Mucosa of stomach (tissue), 1 donor: ENCODE measurements around the gene NBEA.

Source experiments
- H3K27me3 ChIP-seq: one replicate; pipeline ENCODE4 v1.7.0; 2013; ENCODE audit warnings: mild to moderate bottlenecking, low read length; ENCODE audit not compliant: control insufficient read depth, insufficient read depth
- H3K36me3 ChIP-seq: one replicate; pipeline ENCODE4 v1.7.0; 2013; ENCODE audit warnings: low read length; ENCODE audit not compliant: control insufficient read depth, insufficient read depth
- H3K4me1 ChIP-seq: one replicate; pipeline ENCODE4 v1.7.0; 2013; ENCODE audit warnings: mild to moderate bottlenecking, low read length; ENCODE audit not compliant: control insufficient read depth, insufficient read depth
- H3K4me3 ChIP-seq: one replicate; pipeline ENCODE4 v1.7.0; 2013; ENCODE audit warnings: low read length
- H3K9ac ChIP-seq: one replicate; pipeline ENCODE4 v1.7.0; 2013; ENCODE audit warnings: mild to moderate bottlenecking, low read length, moderate library complexity
- H3K9me3 ChIP-seq: one replicate; pipeline ENCODE4 v1.7.0; 2013; ENCODE audit warnings: mild to moderate bottlenecking, low read length, moderate library complexity; ENCODE audit not compliant: control insufficient read depth
- donor health status: Pancreatic carcinoma.

Gene NBEA

GRCh38 chr13:35465371-35465770 lies 523.3 kb downstream of the NBEA start:
- Histone ChIP-seq H3K36me3 (no peaks in the 10 kb centered on the region), H3K4me1 (no peaks in the 10 kb centered on the region), H3K9ac (no peak overlapping the region), H3K9me3 (no peaks in the 10 kb centered on the region), H3K27me3 (peaks cover 14% of the 10 kb centered on the region), H3K4me3 (no peak overlapping the region)

DNA sequence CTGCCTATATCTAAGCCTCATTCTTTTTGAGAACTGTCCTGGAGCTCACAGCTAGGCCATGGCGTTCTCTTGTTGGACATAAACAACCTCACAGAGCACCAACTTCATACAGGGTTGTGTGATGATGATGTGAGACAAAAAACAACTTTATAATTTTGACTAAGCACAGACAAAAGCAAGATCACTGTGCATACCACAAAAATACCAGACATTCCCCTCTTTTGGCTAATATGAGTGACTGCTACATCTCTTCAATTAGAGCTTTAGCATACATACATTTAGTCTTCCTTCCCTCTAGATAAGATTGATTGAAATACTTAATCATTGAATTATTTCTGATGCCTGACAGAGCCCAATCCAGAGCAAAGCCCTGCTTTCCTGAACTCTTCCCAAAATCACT lies 526.1 kb downstream of the NBEA start:
- peaks cover 41% of the 10 kb centered on the region for H3K27me3 ChIP-seq
- no peaks in the 10 kb centered on the region for H3K36me3 ChIP-seq

DNA sequence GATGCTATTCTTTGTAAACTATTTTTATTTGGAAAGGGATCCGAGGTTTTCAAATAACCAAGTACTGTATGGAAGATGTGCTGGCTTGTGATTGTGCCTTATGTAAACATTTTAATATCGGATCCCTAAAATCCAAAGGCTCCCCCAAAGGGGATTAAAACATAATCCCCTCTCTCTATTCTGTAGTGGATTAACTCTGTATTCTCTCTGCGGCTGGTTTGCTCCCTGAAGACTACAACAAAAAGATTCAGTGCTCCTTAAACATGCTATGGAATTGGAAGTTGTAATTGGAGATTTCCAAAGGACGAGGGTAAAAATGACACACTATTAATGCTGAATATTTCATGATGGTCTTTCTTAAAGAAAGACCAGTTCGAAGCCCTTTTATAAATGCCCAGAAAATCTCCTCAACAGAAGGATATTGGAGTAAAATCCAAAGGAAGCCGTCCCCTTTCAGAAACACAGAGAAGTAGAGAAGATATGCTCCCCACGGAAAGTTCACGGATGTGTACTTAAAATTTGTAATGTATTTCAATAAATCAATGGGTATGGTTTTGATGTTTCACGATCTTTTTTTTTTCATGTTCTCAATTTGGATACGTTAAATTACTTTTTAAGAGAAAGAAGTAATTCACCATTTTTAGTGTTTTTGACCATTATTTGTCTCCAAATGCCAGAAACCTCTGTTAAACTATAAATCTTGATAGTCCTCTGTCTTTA lies 527.9 kb downstream of the NBEA start:
- Histone ChIP-seq H3K9ac (no peak overlapping the region), H3K4me3 (no peak overlapping the region), H3K36me3 (no peaks in the 10 kb centered on the region)

More for the DNA sequence above, 526.1 kb downstream of the NBEA start:
- H3K4me3 ChIP-seq, result no peak overlapping the region
- H3K9ac ChIP-seq, result no peak overlapping the region
- peaks cover 7% of the 10 kb centered on the region for H3K4me1 ChIP-seq
- no peaks in the 10 kb centered on the region for H3K9me3 ChIP-seq

DNA sequence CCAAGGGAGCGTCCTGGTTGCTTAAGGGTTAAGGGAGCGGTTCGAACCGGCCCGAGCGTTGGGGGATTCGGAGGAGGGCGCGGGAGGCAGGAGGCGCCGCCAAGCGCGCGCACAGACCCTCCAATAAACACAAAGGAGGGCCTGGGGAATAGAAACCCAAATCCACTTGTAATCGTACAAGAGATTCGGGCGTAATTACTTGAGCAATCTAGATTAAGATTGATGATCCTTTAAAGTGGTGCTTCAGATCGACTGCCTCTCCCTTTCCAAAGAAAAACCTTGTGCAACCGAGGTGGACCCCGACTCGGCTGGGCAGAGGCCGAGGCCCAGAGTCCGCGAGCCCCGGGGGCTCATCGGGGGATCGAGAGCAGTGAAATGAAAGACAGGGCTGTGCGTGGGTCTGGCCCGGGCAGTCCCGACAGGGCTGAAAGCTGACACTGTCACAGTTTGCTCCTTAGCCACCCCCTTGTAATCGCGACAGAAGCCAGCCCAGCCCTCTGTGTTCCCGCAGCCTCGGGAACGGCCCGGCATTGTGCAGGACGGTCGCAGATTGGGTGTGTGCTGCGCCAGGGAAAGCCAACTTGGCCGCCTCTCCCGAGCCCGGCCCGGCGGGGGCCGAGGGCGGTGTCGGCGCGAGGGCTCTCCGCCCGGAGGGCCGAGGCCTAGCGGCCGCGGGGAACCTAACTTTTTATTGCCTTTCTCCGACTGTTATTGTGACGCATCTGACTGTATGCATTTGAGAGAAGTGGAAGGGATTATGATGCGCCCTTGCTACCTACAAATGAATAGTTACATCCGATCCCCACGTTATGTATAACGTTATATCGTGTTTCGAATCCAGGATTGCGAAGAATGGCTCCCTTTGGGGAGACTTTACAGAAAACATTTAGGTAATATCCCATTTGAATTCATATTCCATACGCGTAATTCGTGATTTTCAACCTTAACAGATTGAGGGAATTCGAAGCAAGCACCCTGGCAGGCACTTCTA lies 528.9 kb downstream of the NBEA start:
- H3K4me3 ChIP-seq, result no peak overlapping the region
- H3K9ac ChIP-seq, result no peak overlapping the region
- peaks cover 58% of the 10 kb centered on the region for H3K27me3 ChIP-seq
- H3K36me3 ChIP-seq, result no peaks in the 10 kb centered on the region
- no peaks in the 10 kb centered on the region for H3K9me3 ChIP-seq
- H3K4me1 ChIP-seq, result peaks cover 14% of the 10 kb centered on the region

More for the DNA sequence above, 527.9 kb downstream of the NBEA start:
- Histone ChIP-seq H3K4me1 (peaks cover 7% of the 10 kb centered on the region), H3K27me3 (peaks cover 48% of the 10 kb centered on the region), H3K9me3 (no peaks in the 10 kb centered on the region)

- Histone ChIP-seq H3K9me3 (no peaks in the 10 kb centered on the region), H3K36me3 (no peaks in the 10 kb centered on the region), H3K4me3 (no peak overlapping the region), H3K9ac (no peak overlapping the region), H3K4me1 (peaks cover 22% of the 10 kb centered on the region), H3K27me3 (peaks cover 67% of the 10 kb centered on the region)
These were observed 529.7 kb downstream of the NBEA start for GRCh38 chr13:35471706-35472322.

GRCh38 chr13:35472323-35472881 lies 530.3 kb downstream of the NBEA start:
- H3K9ac ChIP-seq, result no peak overlapping the region
- H3K4me1 ChIP-seq, result peaks cover 23% of the 10 kb centered on the region
- no peaks in the 10 kb centered on the region for H3K9me3 ChIP-seq
- H3K36me3 ChIP-seq, result no peaks in the 10 kb centered on the region
- no peak overlapping the region for H3K4me3 ChIP-seq
- peaks cover 73% of the 10 kb centered on the region for H3K27me3 ChIP-seq

- Histone ChIP-seq H3K4me1 (peaks cover 23% of the 10 kb centered on the region), H3K27me3 (peaks cover 81% of the 10 kb centered on the region), H3K36me3 (no peaks in the 10 kb centered on the region), H3K9me3 (no peaks in the 10 kb centered on the region), H3K4me3 (no peak overlapping the region), H3K9ac (no peak overlapping the region)
These were observed 531.2 kb downstream of the NBEA start for GRCh38 chr13:35473206-35473775.

DNA sequence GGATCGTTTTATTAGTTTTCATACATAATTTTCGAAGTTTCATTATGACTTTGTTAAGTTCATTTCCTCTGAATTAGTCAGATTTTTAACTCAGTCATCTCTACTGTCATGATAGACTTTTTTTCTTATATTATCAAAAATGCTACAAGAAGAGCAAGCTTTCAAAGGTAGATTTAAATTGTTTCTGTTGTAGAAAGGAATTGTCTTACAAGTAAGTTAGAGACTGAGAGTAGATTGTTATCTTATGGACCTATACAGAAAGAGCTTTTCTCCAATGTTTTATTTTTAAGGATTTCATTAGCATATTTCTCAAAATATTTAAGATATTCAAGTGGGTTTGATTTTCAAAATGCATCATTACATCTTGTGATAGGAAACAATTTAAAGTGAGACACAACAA lies 531.7 kb downstream of the NBEA start:
- Histone ChIP-seq H3K4me1 (peaks cover 23% of the 10 kb centered on the region), H3K36me3 (no peaks in the 10 kb centered on the region), H3K4me3 (no peak overlapping the region), H3K9me3 (no peaks in the 10 kb centered on the region), H3K9ac (no peak overlapping the region), H3K27me3 (peaks cover 82% of the 10 kb centered on the region)

- Histone ChIP-seq H3K4me3 (no peak overlapping the region), H3K9ac (no peak overlapping the region)
These were observed 532.6 kb downstream of the NBEA start for GRCh38 chr13:35474496-35475211.

DNA sequence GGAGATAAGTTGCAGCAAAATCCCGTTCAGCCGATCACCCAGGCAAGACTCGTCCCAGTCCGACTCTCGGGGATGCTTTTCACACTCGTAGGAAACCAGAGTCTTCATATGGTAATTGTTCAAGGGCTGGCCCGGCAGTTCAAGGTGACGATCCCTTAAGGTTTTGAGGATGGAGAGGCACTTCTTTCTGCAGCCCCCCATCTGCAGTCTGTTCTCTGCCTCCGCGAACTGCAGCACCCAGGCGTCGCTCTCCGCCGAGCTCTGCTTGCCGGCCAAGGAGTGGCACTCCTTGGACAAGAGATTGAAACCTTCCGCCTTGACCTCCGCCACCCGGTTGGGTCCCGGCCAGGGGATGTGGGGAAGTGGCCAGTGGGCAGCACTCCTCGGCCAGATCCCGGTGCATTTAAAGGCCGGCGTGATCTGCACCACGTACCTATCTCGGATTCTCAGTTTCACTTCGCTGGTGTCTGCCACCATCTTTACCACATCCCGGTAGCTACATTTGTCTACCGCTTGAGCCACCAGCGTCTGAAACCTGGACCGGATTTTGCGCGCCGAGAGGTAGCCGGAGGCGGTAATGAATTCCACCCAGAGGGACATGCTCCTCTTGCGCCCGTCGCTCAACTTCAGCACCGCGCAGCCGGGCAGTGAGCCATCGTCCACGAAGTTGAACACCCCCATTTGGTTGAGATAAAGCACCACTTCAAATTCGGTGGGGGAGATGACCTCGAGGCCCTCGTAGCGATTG lies 533.3 kb downstream of the NBEA start:
- peaks cover 78% of the 10 kb centered on the region for H3K27me3 ChIP-seq
- no peak overlapping the region for H3K9ac ChIP-seq

More at GRCh38 chr13:35474496-35475211, 532.6 kb downstream of the NBEA start:
- Histone ChIP-seq H3K9me3 (no peaks in the 10 kb centered on the region), H3K4me1 (peaks cover 23% of the 10 kb centered on the region), H3K36me3 (no peaks in the 10 kb centered on the region), H3K27me3 (peaks cover 85% of the 10 kb centered on the region)

More for the DNA sequence above, 533.3 kb downstream of the NBEA start:
- peaks cover 23% of the 10 kb centered on the region for H3K4me1 ChIP-seq
- peak overlapping the region; percentile 20 for H3K4me3 ChIP-seq
- no peaks in the 10 kb centered on the region for H3K9me3 ChIP-seq
- no peaks in the 10 kb centered on the region for H3K36me3 ChIP-seq
